H1 (cell line): ENCODE measurements around the gene TPO. TPM values are rescaled to one million over a fixed set of nuclear protein-coding genes. Genes with fewer than 3 reads are reported as not detected.

Experiments
- CTCF ChIA-PET: fragments of 300-600 bp; sonication (Branson Sonifier 250); formaldehyde crosslinking; loops from one replicate; lab custom pipeline; 2021; ENCODE audit not compliant: partially characterized antibody; lab: Charles Lee
- POLR2A ChIA-PET: fragments of 300-600 bp; sonication (Branson Sonifier 250); formaldehyde crosslinking; loops from one replicate; lab custom pipeline; 2021; ENCODE audit warnings: inconsistent platforms; ENCODE audit not compliant: partially characterized antibody; lab: Charles Lee
- DNase-seq, 2 experiments: peaks; one replicate each; pipeline versions ENCODE4 v3.0.0 to v3.0.0-alpha.2; 2010 to 2022; ENCODE audit warnings: low spot score in 2 of 2, low read depth in 1 of 2, mixed read lengths in 1 of 2
- FAIRE-seq: peaks from 2 replicates; lab custom pipeline; 2011; peaks lifted over from hg19 to GRCh38; lab: Jason Lieb, UNC
- H2AFZ ChIP-seq: 2 replicates; pipeline ENCODE4 v1.8.1; 2012; ENCODE audit warnings: low read length, inconsistent platforms
- H2AK5ac ChIP-seq: 2 replicates; pipeline ENCODE4 v1.6.1; 2013; ENCODE audit warnings: low read depth, low read length
- H2BK120ac ChIP-seq: replicated peaks from 2 replicates; pipeline ENCODE3; 2013; ENCODE audit warnings: low read depth, low read length, inconsistent platforms
- H2BK12ac ChIP-seq: 2 replicates; pipeline ENCODE4 v1.6.1; 2013; ENCODE audit warnings: low read depth, low read length
- H2BK15ac ChIP-seq: 2 replicates; pipeline ENCODE4 v1.6.1; 2013; ENCODE audit warnings: low read length
- H2BK20ac ChIP-seq: 2 replicates; pipeline ENCODE4 v1.6.1; 2013; ENCODE audit warnings: low read length
- H2BK5ac ChIP-seq: 2 replicates; pipeline ENCODE4 v1.6.1; 2013; ENCODE audit warnings: low read depth, low read length
- H3K14ac ChIP-seq: 2 replicates; pipeline ENCODE4 v1.6.1; 2013; ENCODE audit warnings: inconsistent platforms; ENCODE audit not compliant: insufficient read length
- H3K18ac ChIP-seq: 2 replicates; pipeline ENCODE4 v1.6.1; 2013; ENCODE audit warnings: low read length; ENCODE audit errors: extremely low read depth
- H3K23ac ChIP-seq: 2 replicates; pipeline ENCODE4 v1.6.1; 2013; ENCODE audit warnings: inconsistent platforms; ENCODE audit not compliant: insufficient read length
- H3K23me2 ChIP-seq: 2 replicates; pipeline ENCODE4 v1.6.1; 2013; ENCODE audit warnings: low read depth, low read length
- H3K27ac ChIP-seq: 2 replicates; pipeline ENCODE4 v1.6.1; 2011; ENCODE audit warnings: low read depth, low read length, inconsistent platforms
- H3K27me3 ChIP-seq, 4 experiments: replicated peaks in 1 of 4; 1 replicate in 1 of 4; 2 replicates in 3 of 4; pipeline versions ENCODE4 v1.6.1 to v1.8.1; 2011 to 2013; ENCODE audit warnings: low read length in 3 of 4, mild to moderate bottlenecking in 3 of 4, inconsistent platforms in 2 of 4, mixed read lengths in 2 of 4, moderate library complexity in 1 of 4; ENCODE audit not compliant: control insufficient read depth in 3 of 4, insufficient read depth in 3 of 4; ENCODE audit errors: extremely low read depth in 1 of 4
- H3K36me3 ChIP-seq, 4 experiments: 2 replicates each; pipeline versions ENCODE4 v1.6.1 to v1.8.1; 2011 to 2013; ENCODE audit warnings: mild to moderate bottlenecking in 4 of 4, low read length in 3 of 4, moderate library complexity in 2 of 4, control low read depth in 1 of 4, inconsistent platforms in 1 of 4; ENCODE audit not compliant: insufficient read depth in 4 of 4, control insufficient read depth in 2 of 4
- H3K4ac ChIP-seq: replicated peaks from 2 replicates; pipeline ENCODE3; 2013; ENCODE audit warnings: low read length, low read depth, mixed read lengths, inconsistent platforms; ENCODE audit not compliant: insufficient read length
- H3K4me1 ChIP-seq, 4 experiments: replicated peaks in 1 of 4; 1 replicate in 1 of 4; 2 replicates in 3 of 4; pipeline versions ENCODE4 v1.6.1 to v1.8.1; 2011 to 2013; ENCODE audit warnings: low read length in 3 of 4, inconsistent platforms in 2 of 4, mixed read lengths in 1 of 4; ENCODE audit not compliant: insufficient read depth in 4 of 4, control insufficient read depth in 3 of 4
- H3K4me2 ChIP-seq, 2 experiments: 2 replicates each; pipeline versions ENCODE4 v1.6.1 to v1.8.1; 2011 to 2013; ENCODE audit warnings: low read depth in 2 of 2, low read length in 2 of 2, control low read depth in 1 of 2, inconsistent platforms in 1 of 2, mild to moderate bottlenecking in 1 of 2; ENCODE audit not compliant: insufficient read depth in 1 of 2
- H3K4me3 ChIP-seq, 4 experiments: fragments of 200-600, 300-600 bp in 1 of 4; sonication (generic), shearing (Covaris generic), sonication (Bioruptor Twin) in 1 of 4; 2 replicates each; pipeline versions ENCODE4 v1.5.1 to v1.8.1; 2011 to 2016; ENCODE audit warnings: low read length in 4 of 4, low read depth in 3 of 4, control low read depth in 2 of 4, inconsistent platforms in 2 of 4, mild to moderate bottlenecking in 2 of 4, mixed read lengths in 1 of 4, moderate library complexity in 1 of 4; ENCODE audit not compliant: insufficient read depth in 2 of 4; ENCODE audit errors: extremely low read depth in 1 of 4
- H3K56ac ChIP-seq: replicated peaks from 2 replicates; pipeline ENCODE3; 2013; ENCODE audit warnings: low read depth, mild to moderate bottlenecking, mixed read lengths, low read length, inconsistent platforms; ENCODE audit not compliant: insufficient read length
- H3K79me1 ChIP-seq: 2 replicates; pipeline ENCODE4 v1.6.1; 2013; ENCODE audit warnings: low read depth, low read length, control low read depth
- H3K79me2 ChIP-seq, 2 experiments: 2 replicates each; pipeline versions ENCODE4 v1.6.1 to v1.8.1; 2012 to 2013; ENCODE audit warnings: low read length in 2 of 2, mild to moderate bottlenecking in 2 of 2, inconsistent platforms in 1 of 2; ENCODE audit not compliant: insufficient read depth in 2 of 2, control insufficient read depth in 1 of 2
- H3K9ac ChIP-seq, 4 experiments: replicated peaks in 1 of 4; 1 replicate in 1 of 4; 2 replicates in 3 of 4; pipeline versions ENCODE4 v1.6.1 to v1.8.1; 2011 to 2013; ENCODE audit warnings: low read depth in 3 of 4, low read length in 3 of 4, control low read depth in 2 of 4, mild to moderate bottlenecking in 2 of 4, moderate library complexity in 2 of 4, inconsistent platforms in 1 of 4; ENCODE audit errors: extremely low read depth in 1 of 4
- H3K9me3 ChIP-seq, 2 experiments: 2 replicates each; pipeline versions ENCODE4 v1.6.1 to v1.8.1; 2012 to 2013; ENCODE audit warnings: mild to moderate bottlenecking in 2 of 2, moderate library complexity in 2 of 2, control low read depth in 1 of 2, inconsistent platforms in 1 of 2, low read depth in 1 of 2, low read length in 1 of 2, mixed read lengths in 1 of 2; ENCODE audit not compliant: insufficient read depth in 2 of 2
- H4K20me1 ChIP-seq, 2 experiments: replicated peaks in 1 of 2; 2 replicates each; pipeline versions ENCODE3 to v1.8.1; 2011 to 2013; ENCODE audit warnings: inconsistent platforms in 2 of 2, low read length in 2 of 2, mild to moderate bottlenecking in 1 of 2; ENCODE audit not compliant: insufficient read depth in 2 of 2, control insufficient read depth in 1 of 2
- H4K5ac ChIP-seq: 2 replicates; pipeline ENCODE4 v1.6.1; 2013; ENCODE audit warnings: low read length, low read depth, mixed read lengths, inconsistent platforms; ENCODE audit not compliant: insufficient read length
- H4K8ac ChIP-seq: 2 replicates; pipeline ENCODE4 v1.8.0; 2013; ENCODE audit warnings: mild to moderate bottlenecking, moderate library complexity, low read length, inconsistent platforms; ENCODE audit not compliant: insufficient read depth; ENCODE audit errors: extremely low read depth
- H4K91ac ChIP-seq: replicated peaks from 2 replicates; pipeline ENCODE3; 2013; ENCODE audit warnings: low read length, mixed read lengths, inconsistent platforms; ENCODE audit not compliant: insufficient read length
- ASH2L ChIP-seq: fragments of 200-600, 300-600 bp; sonication (generic); IDR thresholded peaks from one replicate; pipeline ENCODE4 v1.7.1; 2017; ENCODE audit warnings: low read length
- GTF2F1 ChIP-seq: IDR thresholded peaks from 2 replicates; pipeline ENCODE4 v1.6.1; 2012; ENCODE audit warnings: low read depth, low read length, improper control_type of control experiment, borderline replicate concordance
- HDAC2 ChIP-seq, 2 experiments: fragments of 300-600 bp in 1 of 2; sonication (generic) in 1 of 2; IDR thresholded peaks; 2 replicates each; pipeline ENCODE4 v1.6.1; 2011 to 2012; ENCODE audit warnings: low read depth in 2 of 2, low read length in 2 of 2, mild to moderate bottlenecking in 2 of 2, moderate library complexity in 2 of 2, borderline replicate concordance in 1 of 2, inconsistent platforms in 1 of 2
- JUND ChIP-seq: IDR thresholded peaks from 2 replicates; pipeline ENCODE4 v1.6.1; 2011; ENCODE audit warnings: mild to moderate bottlenecking, improper control_type of control experiment, low read length
- SP2 ChIP-seq: IDR thresholded peaks from 2 replicates; pipeline ENCODE4 v1.6.1; 2012; ENCODE audit warnings: mild to moderate bottlenecking, low read length, inconsistent platforms
- TAF7 ChIP-seq: optimal IDR thresholded peaks from 2 replicates; pipeline ENCODE3; 2011; ENCODE audit warnings: low read depth, mild to moderate bottlenecking, inconsistent platforms, low read length, moderate library complexity, borderline replicate concordance
- TEAD4 ChIP-seq: IDR thresholded peaks from 2 replicates; pipeline ENCODE4 v1.6.1; 2012; ENCODE audit warnings: low read depth, low read length, inconsistent platforms, mixed read lengths
- WGBS, 2 experiments: shearing (Covaris generic) in 1 of 2; methylation state at CpG; one replicate each; pipeline versions ENCODE4 v1.1.6 to v1.1.7; 2013 to 2015; ENCODE audit warnings: low lambda C conversion rate in 2 of 2, mixed read lengths in 2 of 2, inconsistent platforms in 1 of 2, low coverage in 1 of 2, missing lambda C conversion rate in 1 of 2; ENCODE audit not compliant: insufficient replicate concordance in 2 of 2, insufficient coverage in 1 of 2, insufficient read length in 1 of 2; ENCODE audit errors: extremely low coverage in 1 of 2, missing lambda C conversion rate in 1 of 2; 5-methylcytosine and 5-hydroxymethylcytosine counted together
- polyA plus RNA-seq, 7 experiments: library from polyadenylated mRNA; depleted of rRNA in 3 of 7; stranded (reverse) in 5 of 7; unstranded in 2 of 7; fragments of >200 nt in 5 of 7; fragments of 200-250 nt in 2 of 7; gene quantifications; 1 replicate in 5 of 7; 2 replicates in 1 of 7; 4 replicates in 1 of 7; pipeline versions ENCODE4 v1.2.1 to v1.2.3, GENCODE V29; 2011 to 2013; ENCODE audit warnings: missing spikeins in 2 of 7, mixed read lengths in 2 of 7
- total RNA-seq: library from RNA; stranded (reverse); fragmentation: NEBNext Ultra II Directional; extraction: Animal tissue kit (Norgen Biotek cat#: 25700); gene quantifications from 2 replicates; pipeline ENCODE4 v1.2.1, GENCODE V29; 2021

TPO gene
- total and polyA plus RNA-seq, 2 of the 8 experiments (the other 6 are each of a cell fraction or from before 2014, with no cell fraction given), result not detected

DNA sequence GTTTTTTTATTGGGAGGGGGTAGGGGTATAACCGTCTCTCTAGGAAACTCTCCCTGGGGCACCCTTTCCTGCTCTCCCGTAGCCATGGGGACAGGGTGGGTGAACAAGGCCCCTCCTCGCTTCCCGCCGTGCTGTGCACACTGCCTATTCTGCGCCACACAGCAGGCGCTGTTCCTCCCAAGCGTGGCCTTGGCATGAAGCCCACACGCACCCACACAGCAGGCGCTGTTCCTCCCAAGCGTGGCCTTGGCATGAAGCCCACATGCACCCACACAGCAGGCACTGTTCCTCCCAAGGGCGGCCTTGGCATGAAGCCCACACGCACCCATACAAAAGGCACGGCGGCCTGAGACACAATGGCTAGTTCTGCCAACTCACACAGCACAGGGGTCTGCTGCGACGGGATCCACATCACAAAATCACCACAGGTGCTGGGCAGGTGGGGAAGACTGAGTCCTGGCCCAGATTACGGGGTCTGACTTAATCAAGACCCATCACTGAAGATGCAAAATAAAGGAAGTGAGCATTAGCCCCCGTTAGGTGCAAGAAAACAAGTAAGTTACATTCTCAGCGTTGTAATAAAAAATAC lies 46.6 kb upstream of the TPO start:
- Histone ChIP-seq H2BK15ac (no peak overlapping the region), H3K56ac (no peak overlapping the region), H4K20me1 (no peaks in the 10 kb centered on the region), H2BK120ac (no peak overlapping the region), H3K14ac (no peak overlapping the region), H3K4me2 (no peak overlapping the region), H2AK5ac (0 out of 2 replicates have a peak overlapping the region, but pooled peaks have one; percentile 39), H3K18ac (no peak overlapping the region; the same call in 1 of the 2 replicates), H3K79me1 (no peaks in the 10 kb centered on the region), H3K4ac (no peak overlapping the region), H4K8ac (no peak overlapping the region), H3K4me1 (peaks cover 0 to 3% (median under 1%) of the 10 kb centered on the region in 4 experiments; a peak in 1 of 7 replicates), H3K23me2 (no peaks in the 10 kb centered on the region), H3K27me3 (no peaks in the 10 kb centered on the region), H2BK5ac (no peak overlapping the region), H2AFZ (no peak overlapping the region), H3K4me3 (no peak overlapping the region), H3K9ac (no peak overlapping the region), H4K91ac (no peak overlapping the region), H4K5ac (no peak overlapping the region), H3K36me3 (no peaks in the 10 kb centered on the region), H3K23ac (no peak overlapping the region), H2BK20ac (no peak overlapping the region), H3K9me3 (no peaks in the 10 kb centered on the region), H3K27ac (no peak overlapping the region), H2BK12ac (no peak overlapping the region), H3K79me2 (no peaks in the 10 kb centered on the region)
- TF ChIP-seq TEAD4 (no peak), JUND (no peak), GTF2F1 (no peak), ASH2L (no peak), TAF7 (no peak), SP2 (no peak), HDAC2 (IDR thresholded peaks at IDR 0.05; ENCODE audit: borderline replicate concordance in 1 of 2, low read depth in 2 of 2, low read length in 2 of 2) (no peak)
- DNase-seq, result no peak
- ChIA-PET POLR2A (no interaction called here), CTCF (no interaction called here)
- FAIRE-seq, result no peak
- 93% methylated on average over 20 of the region's 20 CpGs; no CpG with 5 or more reads in 1 of the 2 experiments for WGBS, 2 experiments
